ENCODE results near the gene SH2D2A. TPM values are rescaled to one million over a fixed set of nuclear protein-coding genes. Genes with fewer than 3 reads are reported as not detected.

Gene SH2D2A
- total RNA-seq, 2 donors from 2014 or later: 2.4 to 7.7 TPM

- Histone ChIP-seq H3K36me3 (ENCODE audit: control insufficient read depth, insufficient read depth, low read length) (no peaks in the 10 kb centered on the region), H3K27me3 (ENCODE audit: control insufficient read depth, insufficient read depth, low read length, poor library complexity, severe bottlenecking) (peaks cover 88% of the 10 kb centered on the region), H3K4me3 (ENCODE audit: low read length) (no peak overlapping the region), H3K4me1 (ENCODE audit: control insufficient read depth, insufficient read depth, low read length) (peaks cover 7% of the 10 kb centered on the region), H3K27ac (ENCODE audit: low read depth, low read length) (no peak overlapping the region), H3K9me3 (ENCODE audit: control insufficient read depth, low read length) (no peaks in the 10 kb centered on the region), H3K9ac (ENCODE audit: extremely low read depth, low read length, poor library complexity, severe bottlenecking) (no peak overlapping the region)
- H3K4me1 Mint-ChIP-seq: peaks cover 13% of the 10 kb centered on the region
- no peak overlapping the region for H3K27ac Mint-ChIP-seq
- WGBS, 2 experiments (ENCODE audit: insufficient coverage in 1 of 2, insufficient read length in 1 of 2): 91 to 95% methylated on average over 19 of the region's 19 CpGs
- peaks cover 97% of the 10 kb centered on the region for H3K27me3 Mint-ChIP-seq (ENCODE audit: insufficient read depth)
- H3K9me3 Mint-ChIP-seq: no peaks in the 10 kb centered on the region
- no peak for DNase-seq
- H3K4me3 Mint-ChIP-seq: no peak overlapping the region
- TF ChIP-seq, protein P1, sequence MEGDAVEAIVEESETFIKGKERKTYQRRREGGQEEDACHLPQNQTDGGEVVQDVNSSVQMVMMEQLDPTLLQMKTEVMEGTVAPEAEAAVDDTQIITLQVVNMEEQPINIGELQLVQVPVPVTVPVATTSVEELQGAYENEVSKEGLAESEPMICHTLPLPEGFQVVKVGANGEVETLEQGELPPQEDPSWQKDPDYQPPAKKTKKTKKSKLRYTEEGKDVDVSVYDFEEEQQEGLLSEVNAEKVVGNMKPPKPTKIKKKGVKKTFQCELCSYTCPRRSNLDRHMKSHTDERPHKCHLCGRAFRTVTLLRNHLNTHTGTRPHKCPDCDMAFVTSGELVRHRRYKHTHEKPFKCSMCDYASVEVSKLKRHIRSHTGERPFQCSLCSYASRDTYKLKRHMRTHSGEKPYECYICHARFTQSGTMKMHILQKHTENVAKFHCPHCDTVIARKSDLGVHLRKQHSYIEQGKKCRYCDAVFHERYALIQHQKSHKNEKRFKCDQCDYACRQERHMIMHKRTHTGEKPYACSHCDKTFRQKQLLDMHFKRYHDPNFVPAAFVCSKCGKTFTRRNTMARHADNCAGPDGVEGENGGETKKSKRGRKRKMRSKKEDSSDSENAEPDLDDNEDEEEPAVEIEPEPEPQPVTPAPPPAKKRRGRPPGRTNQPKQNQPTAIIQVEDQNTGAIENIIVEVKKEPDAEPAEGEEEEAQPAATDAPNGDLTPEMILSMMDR (conservative IDR thresholded peaks at IDR 0.05): no peak
- no peaks in the 10 kb centered on the region for H3K36me3 Mint-ChIP-seq (ENCODE audit: low read depth)
Observed at GRCh38 chr1:156853761-156854160, 37.1 kb upstream of the SH2D2A start.

DNA sequence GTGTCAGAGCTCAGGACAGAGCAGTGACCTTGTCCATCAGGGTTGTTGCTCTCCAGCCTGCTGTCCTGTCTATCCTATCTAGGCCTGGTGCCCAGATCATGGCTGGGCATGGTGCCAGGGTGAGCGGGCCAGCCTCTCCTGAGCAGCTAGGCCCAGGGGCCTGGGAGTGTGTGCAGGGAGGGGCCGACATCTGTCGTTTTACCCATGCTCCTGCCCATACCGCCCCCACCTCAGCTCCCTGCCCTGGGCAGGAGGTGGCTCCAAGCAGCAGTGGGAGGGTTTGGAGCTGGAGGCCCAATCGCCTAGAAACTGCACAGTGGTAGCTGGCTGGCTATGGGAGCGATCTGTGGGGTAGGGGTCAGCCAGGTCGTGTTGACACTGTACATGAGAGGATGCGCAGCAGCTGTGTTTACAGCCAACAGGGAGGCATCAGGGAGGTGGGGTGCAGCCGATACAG is 35.8 kb upstream of the SH2D2A start:
- no peaks in the 10 kb centered on the region for H3K9me3 ChIP-seq (ENCODE audit: control insufficient read depth, low read length)
- H3K9me3 Mint-ChIP-seq: no peaks in the 10 kb centered on the region
- no peaks in the 10 kb centered on the region for H3K4me1 ChIP-seq (ENCODE audit: control insufficient read depth, insufficient read depth, low read length)
- peaks cover 11% of the 10 kb centered on the region for H3K4me1 Mint-ChIP-seq
- H3K4me3 ChIP-seq (ENCODE audit: low read length): no peak overlapping the region
- H3K27ac ChIP-seq (ENCODE audit: low read depth, low read length): no peak overlapping the region
- H3K36me3 ChIP-seq (ENCODE audit: control insufficient read depth, insufficient read depth, low read length): no peaks in the 10 kb centered on the region
- H3K4me3 Mint-ChIP-seq: no peak overlapping the region
- no peak overlapping the region for H3K27ac Mint-ChIP-seq
- 67 to 76% methylated on average over 5 to 9 of the region's 9 CpGs for WGBS, 2 experiments (ENCODE audit: insufficient coverage in 1 of 2, insufficient read length in 1 of 2)
- no peak overlapping the region for H3K9ac ChIP-seq (ENCODE audit: extremely low read depth, low read length, poor library complexity, severe bottlenecking)
- H3K27me3 ChIP-seq (ENCODE audit: control insufficient read depth, insufficient read depth, low read length, poor library complexity, severe bottlenecking): peaks cover 88% of the 10 kb centered on the region
- peaks cover 97% of the 10 kb centered on the region for H3K27me3 Mint-ChIP-seq (ENCODE audit: insufficient read depth)
- DNase-seq: no peak
- TF ChIP-seq, protein P1 (conservative IDR thresholded peaks at IDR 0.05): no peak
- no peaks in the 10 kb centered on the region for H3K36me3 Mint-ChIP-seq (ENCODE audit: low read depth)

DNA sequence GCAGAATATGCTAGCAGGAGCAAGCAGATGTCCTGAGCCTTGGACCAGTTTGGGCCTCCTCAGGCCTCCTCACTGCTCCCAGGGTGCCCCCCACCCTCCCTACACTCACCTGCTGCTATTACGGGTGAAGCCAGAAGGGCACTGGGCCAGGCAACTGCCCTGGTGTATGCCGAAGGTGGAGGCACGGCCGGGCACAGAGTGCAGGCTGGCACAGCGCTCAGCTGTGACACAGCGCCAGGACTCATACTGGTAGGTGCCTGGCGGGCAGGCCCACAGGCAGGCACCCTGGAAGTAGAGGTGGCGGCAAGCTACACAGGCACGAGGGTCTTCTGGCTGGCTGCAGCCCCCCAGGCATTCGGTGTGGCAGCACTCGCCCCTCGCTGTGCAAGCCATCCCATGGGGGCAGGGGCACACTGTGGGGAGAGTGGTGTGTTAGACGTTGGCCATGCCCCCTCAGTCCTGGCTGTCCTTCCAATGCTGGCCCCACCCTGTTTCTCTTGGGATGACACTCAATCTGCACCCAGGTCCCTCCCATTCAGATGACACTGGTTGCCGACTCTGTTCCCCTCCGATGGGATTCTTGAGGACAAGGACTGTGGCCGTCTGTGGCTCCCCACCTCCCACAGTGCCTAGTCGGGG is 35.2 kb upstream of the SH2D2A start:
- 84 to 88% methylated on average over 5 to 17 of the region's 17 CpGs for WGBS, 2 experiments (ENCODE audit: insufficient coverage in 1 of 2, insufficient read length in 1 of 2)
- Histone ChIP-seq H3K9me3 (ENCODE audit: control insufficient read depth, low read length) (no peaks in the 10 kb centered on the region), H3K9ac (ENCODE audit: extremely low read depth, low read length, poor library complexity, severe bottlenecking) (no peak overlapping the region), H3K36me3 (ENCODE audit: control insufficient read depth, insufficient read depth, low read length) (no peaks in the 10 kb centered on the region), H3K4me1 (ENCODE audit: control insufficient read depth, insufficient read depth, low read length) (no peaks in the 10 kb centered on the region), H3K27ac (ENCODE audit: low read depth, low read length) (no peak overlapping the region), H3K27me3 (ENCODE audit: control insufficient read depth, insufficient read depth, low read length, poor library complexity, severe bottlenecking) (peaks cover 88% of the 10 kb centered on the region), H3K4me3 (ENCODE audit: low read length) (no peak overlapping the region)
- H3K4me1 Mint-ChIP-seq: peaks cover 9% of the 10 kb centered on the region
- TF ChIP-seq, protein P1 (conservative IDR thresholded peaks at IDR 0.05): no peak
- H3K9me3 Mint-ChIP-seq: no peaks in the 10 kb centered on the region
- H3K36me3 Mint-ChIP-seq (ENCODE audit: low read depth): no peaks in the 10 kb centered on the region
- DNase-seq: no peak
- peaks cover 97% of the 10 kb centered on the region for H3K27me3 Mint-ChIP-seq (ENCODE audit: insufficient read depth)
- no peak overlapping the region for H3K27ac Mint-ChIP-seq
- no peak overlapping the region for H3K4me3 Mint-ChIP-seq

All from endodermal cell (in vitro differentiated cells).